ENCODE measurements around the gene TIMP4. TPM values are rescaled to one million over a fixed set of nuclear protein-coding genes. Genes with fewer than 3 reads are reported as not detected.

The TIMP4 gene
- total RNA-seq, 1 donor from 2014 or later: 0.75 TPM

- TF ChIP-seq CTCF (conservative IDR thresholded peaks at IDR 0.05): no peak
- Mint-ChIP-seq H3K36me3 (ENCODE audit: low read depth) (no peaks in the 10 kb centered on the region), H3K27me3 (ENCODE audit: low read depth) (peaks cover 56% of the 10 kb centered on the region), H3K27ac (ENCODE audit: unreplicated experiment) (no peak overlapping the region), H3K4me3 (no peak overlapping the region), H3K4me1 (no peaks in the 10 kb centered on the region), H3K9me3 (no peaks in the 10 kb centered on the region)
- DNase-seq (ENCODE audit: low read depth, low spot score): no peak
Measured at GRCh38 chr3:12131351-12132090, 27.2 kb downstream of the TIMP4 start.

DNA sequence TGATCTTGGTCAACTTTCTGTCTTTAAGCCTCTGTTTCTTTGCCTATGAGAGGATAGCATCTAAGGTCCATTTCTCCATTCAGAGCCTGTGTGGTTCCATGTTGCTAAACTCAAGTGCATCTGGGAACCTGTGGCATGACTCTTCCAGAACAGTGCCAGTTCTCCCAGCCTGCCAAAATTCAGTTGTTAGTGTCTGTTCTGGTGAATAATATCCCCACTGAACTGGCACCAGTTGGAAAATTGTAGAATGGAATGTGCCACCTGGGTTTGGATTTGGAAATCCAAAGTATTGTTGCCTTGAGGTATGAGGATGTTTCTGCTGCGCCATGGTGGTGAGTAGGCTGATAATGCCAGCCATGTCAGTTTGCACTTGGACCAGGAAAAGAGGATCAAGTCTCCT lies 31.3 kb downstream of the TIMP4 start:
- Mint-ChIP-seq H3K9me3 (no peaks in the 10 kb centered on the region), H3K4me3 (no peak overlapping the region), H3K36me3 (ENCODE audit: low read depth) (no peaks in the 10 kb centered on the region), H3K4me1 (no peaks in the 10 kb centered on the region), H3K27me3 (ENCODE audit: low read depth) (peaks cover 41% of the 10 kb centered on the region), H3K27ac (ENCODE audit: unreplicated experiment) (no peak overlapping the region)
- TF ChIP-seq CTCF (conservative IDR thresholded peaks at IDR 0.05): no peak
- DNase-seq (ENCODE audit: low read depth, low spot score): no peak

DNA sequence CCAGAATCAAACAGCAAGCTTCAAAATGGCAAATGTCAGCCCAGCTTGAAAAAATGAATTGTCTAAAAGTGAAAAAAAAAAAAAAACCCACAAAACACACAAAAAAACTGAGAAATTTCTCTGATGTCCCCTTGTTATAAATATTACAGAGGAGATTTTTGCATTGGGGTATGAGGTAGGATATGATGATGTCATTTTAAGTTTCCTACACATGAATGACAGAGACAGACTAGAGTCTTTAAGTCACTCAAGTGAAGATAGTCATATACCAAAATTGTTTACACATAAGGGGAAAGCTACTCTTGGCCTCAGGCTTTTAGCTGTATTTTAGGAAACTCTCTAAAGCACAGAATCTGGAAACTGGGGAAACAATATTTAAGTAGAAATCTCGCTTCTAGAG lies 32.9 kb downstream of the TIMP4 start:
- Mint-ChIP-seq H3K4me1 (no peaks in the 10 kb centered on the region), H3K36me3 (ENCODE audit: low read depth) (no peaks in the 10 kb centered on the region), H3K27ac (ENCODE audit: unreplicated experiment) (no peak overlapping the region), H3K9me3 (no peaks in the 10 kb centered on the region), H3K27me3 (ENCODE audit: low read depth) (peaks cover 26% of the 10 kb centered on the region), H3K4me3 (no peak overlapping the region)
- TF ChIP-seq CTCF (conservative IDR thresholded peaks at IDR 0.05): no peak
- DNase-seq (ENCODE audit: low read depth, low spot score): no peak

DNA sequence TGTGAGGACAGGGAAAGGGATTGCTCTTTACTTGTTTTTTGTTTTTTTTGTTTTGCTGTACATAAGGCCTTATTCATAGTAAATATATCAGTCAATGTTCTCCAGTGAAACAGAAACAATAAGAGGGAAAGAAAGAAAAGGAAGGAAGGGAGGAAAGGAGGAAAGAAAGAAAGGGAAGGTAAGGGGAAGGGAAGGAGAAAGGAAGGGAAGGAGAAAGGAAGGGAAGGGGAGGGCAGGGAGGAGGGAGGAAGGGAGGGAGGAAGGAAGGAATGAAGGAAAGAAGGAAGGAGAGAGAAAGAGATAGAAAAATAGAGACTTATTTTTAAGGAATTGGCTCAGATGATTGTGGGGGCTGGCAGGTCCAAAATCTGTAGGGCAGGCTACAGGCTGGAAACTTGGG lies 37.2 kb downstream of the TIMP4 start:
- H3K9me3 Mint-ChIP-seq: no peaks in the 10 kb centered on the region
- DNase-seq (ENCODE audit: low read depth, low spot score): no peak
- TF ChIP-seq CTCF (conservative IDR thresholded peaks at IDR 0.05): no peak
- H3K4me1 Mint-ChIP-seq: no peaks in the 10 kb centered on the region
- peaks cover 13% of the 10 kb centered on the region for H3K27me3 Mint-ChIP-seq (ENCODE audit: low read depth)
- no peak overlapping the region for H3K27ac Mint-ChIP-seq (ENCODE audit: unreplicated experiment)
- no peaks in the 10 kb centered on the region for H3K36me3 Mint-ChIP-seq (ENCODE audit: low read depth)
- no peak overlapping the region for H3K4me3 Mint-ChIP-seq

DNA sequence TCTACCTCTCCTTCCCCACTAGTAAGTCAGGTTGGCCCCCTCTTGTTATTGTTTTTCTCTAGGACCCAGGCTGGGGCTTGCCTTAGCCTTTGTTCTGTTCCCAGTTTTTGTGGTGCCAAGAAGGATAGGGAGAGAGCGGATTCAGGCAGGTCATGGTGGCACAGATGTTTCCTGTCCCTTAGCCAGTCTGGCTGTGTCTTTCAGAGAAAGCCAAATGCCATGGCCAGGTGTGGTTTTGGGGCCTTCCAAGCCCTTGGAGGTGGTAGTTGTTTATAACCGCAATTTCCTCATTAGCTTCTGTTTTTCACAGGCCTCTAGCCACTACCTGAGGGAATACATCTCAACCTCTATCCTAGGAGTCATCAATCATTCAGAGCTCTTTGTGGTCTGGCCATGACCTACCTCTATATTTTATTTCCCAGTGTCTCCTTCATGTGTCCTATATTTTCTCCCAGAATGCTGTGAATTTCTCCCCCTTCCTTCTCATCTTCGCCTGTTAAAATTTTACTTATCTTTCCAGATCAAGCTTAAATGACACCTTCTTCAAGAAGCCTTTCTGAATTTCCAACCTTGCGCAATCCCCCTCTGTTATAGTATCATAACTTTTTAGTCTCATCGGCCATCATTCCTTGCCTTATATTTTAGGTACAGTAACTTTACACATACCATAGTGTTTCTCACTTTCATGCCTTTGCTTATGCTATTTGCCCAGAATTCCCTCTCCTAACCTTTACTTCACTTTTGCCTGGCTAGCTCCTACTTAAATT lies 38.2 kb downstream of the TIMP4 start:
- no peaks in the 10 kb centered on the region for H3K36me3 Mint-ChIP-seq (ENCODE audit: low read depth)
- H3K4me3 Mint-ChIP-seq: no peak overlapping the region
- peaks cover 18% of the 10 kb centered on the region for H3K27me3 Mint-ChIP-seq (ENCODE audit: low read depth)
- DNase-seq (ENCODE audit: low read depth, low spot score): no peak
- no peak for TF ChIP-seq CTCF (conservative IDR thresholded peaks at IDR 0.05)
- no peaks in the 10 kb centered on the region for H3K9me3 Mint-ChIP-seq
- H3K4me1 Mint-ChIP-seq: no peaks in the 10 kb centered on the region
- no peak overlapping the region for H3K27ac Mint-ChIP-seq (ENCODE audit: unreplicated experiment)
